Suprapubic skin (tissue), 3 donors: ENCODE data around the gene NRF1.

ENCODE experiments used
- POLR2AphosphoS5 ChIP-seq, 3 donors: sonication (generic); formaldehyde crosslinking; IDR thresholded peaks; one replicate each; pipeline ENCODE4 v1.6.1; 2017; ENCODE audit warnings: antibody characterized with exemption in 3 of 3
- TF ChIP-seq, protein P1 (sequence below), 2 donors: fragments of 200-600 bp in 1 of 2; fragments of 450-650 bp in 1 of 2; sonication (generic) in 1 of 2; IDR thresholded peaks; one replicate each; pipeline ENCODE4 v1.5.1; 2016 to 2019; ENCODE audit warnings: antibody characterized with exemption in 2 of 2, mild to moderate bottlenecking in 1 of 2, moderate library complexity in 1 of 2

DNA sequence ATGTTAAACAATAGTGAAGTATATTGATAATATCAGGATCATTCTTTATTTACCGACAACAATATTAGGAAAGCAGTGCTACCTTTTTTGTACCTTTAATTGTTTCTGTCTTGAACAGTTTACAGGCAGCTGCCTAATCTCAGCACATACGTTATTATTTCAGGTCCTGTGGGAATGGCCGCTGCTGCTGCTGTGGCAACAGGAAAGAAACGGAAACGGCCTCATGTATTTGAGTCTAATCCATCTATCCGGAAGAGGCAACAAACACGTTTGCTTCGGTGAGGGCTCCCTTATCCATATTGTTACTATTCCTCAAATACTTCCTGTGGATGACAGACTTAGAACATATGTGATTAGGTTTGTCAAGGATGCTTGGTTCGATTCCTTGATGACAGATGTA, 59.7 kb downstream of the NRF1 start:
- TF ChIP-seq, protein P1, sequence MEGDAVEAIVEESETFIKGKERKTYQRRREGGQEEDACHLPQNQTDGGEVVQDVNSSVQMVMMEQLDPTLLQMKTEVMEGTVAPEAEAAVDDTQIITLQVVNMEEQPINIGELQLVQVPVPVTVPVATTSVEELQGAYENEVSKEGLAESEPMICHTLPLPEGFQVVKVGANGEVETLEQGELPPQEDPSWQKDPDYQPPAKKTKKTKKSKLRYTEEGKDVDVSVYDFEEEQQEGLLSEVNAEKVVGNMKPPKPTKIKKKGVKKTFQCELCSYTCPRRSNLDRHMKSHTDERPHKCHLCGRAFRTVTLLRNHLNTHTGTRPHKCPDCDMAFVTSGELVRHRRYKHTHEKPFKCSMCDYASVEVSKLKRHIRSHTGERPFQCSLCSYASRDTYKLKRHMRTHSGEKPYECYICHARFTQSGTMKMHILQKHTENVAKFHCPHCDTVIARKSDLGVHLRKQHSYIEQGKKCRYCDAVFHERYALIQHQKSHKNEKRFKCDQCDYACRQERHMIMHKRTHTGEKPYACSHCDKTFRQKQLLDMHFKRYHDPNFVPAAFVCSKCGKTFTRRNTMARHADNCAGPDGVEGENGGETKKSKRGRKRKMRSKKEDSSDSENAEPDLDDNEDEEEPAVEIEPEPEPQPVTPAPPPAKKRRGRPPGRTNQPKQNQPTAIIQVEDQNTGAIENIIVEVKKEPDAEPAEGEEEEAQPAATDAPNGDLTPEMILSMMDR (IDR thresholded peaks at IDR 0.05) = no peak
- TF ChIP-seq POLR2AphosphoS5 (IDR thresholded peaks at IDR 0.05) = no peak
